Calu3 (cell line): Measurements from ENCODE around the gene XPO4. TPM values are rescaled to one million over a fixed set of nuclear protein-coding genes. Genes with fewer than 3 reads are reported as not detected.

Experiments
- BruUV-seq: library from RNA; stranded (reverse); fragments of 400-500 nt; replicated peaks from 2 replicates; lab custom pipeline; 2021; lab: Mats Ljungman, UMichigan
- CTCF ChIA-PET: fragments of 300-600 bp; sonication (Branson Sonifier 250); formaldehyde crosslinking; loops from one replicate; lab custom pipeline; 2022; ENCODE audit warnings: antibody characterized with exemption; lab: Charles Lee
- DNase-seq: peaks from one replicate; pipeline ENCODE4 v3.0.0; 2022
- H3K27ac Mint-ChIP-seq: one replicate; pipeline ENCODE4 v1.8.0; 2022; ENCODE audit warnings: mixed read lengths; ENCODE audit not compliant: unreplicated experiment
- H3K27me3 Mint-ChIP-seq: one replicate; pipeline ENCODE4 v1.8.0; 2022; ENCODE audit warnings: mixed read lengths; ENCODE audit not compliant: unreplicated experiment
- H3K36me3 Mint-ChIP-seq: one replicate; pipeline ENCODE4 v1.8.0; 2022; ENCODE audit warnings: mild to moderate bottlenecking, moderate library complexity, mixed read lengths; ENCODE audit not compliant: insufficient read depth, unreplicated experiment
- H3K4me1 Mint-ChIP-seq: one replicate; pipeline ENCODE4 v1.8.0; 2022; ENCODE audit warnings: mild to moderate bottlenecking, low read depth, mixed read lengths; ENCODE audit not compliant: unreplicated experiment
- H3K4me3 Mint-ChIP-seq: one replicate; pipeline ENCODE4 v1.8.0; 2022; ENCODE audit warnings: mild to moderate bottlenecking, low read depth, moderate library complexity, mixed read lengths; ENCODE audit not compliant: unreplicated experiment
- H3K9me3 Mint-ChIP-seq: one replicate; pipeline ENCODE4 v1.8.0; 2022; ENCODE audit warnings: low read depth, mixed read lengths; ENCODE audit not compliant: unreplicated experiment
- intact Hi-C: fragments of 100-400 bp; cut with micrococcal nuclease; formaldehyde crosslinking; loops from one replicate; pipeline ENCODE4 v1.10.0; 2022; ENCODE audit not compliant: unreplicated experiment
- total RNA-seq: library from RNA; stranded (reverse); gene quantifications from 2 replicates; pipeline ENCODE4 v1.2.3, GENCODE V29; 2022
- TF ChIP-seq, protein P1 (sequence below): fragments of 200-600 bp; IDR thresholded peaks from one replicate; pipeline ENCODE4 v1.8.0; 2022; ENCODE audit warnings: antibody characterized with exemption; ENCODE audit not compliant: unreplicated experiment

Gene XPO4
- total RNA-seq, 1 experiment from 2014 or later, result 13.6 TPM

- Mint-ChIP-seq H3K4me1 (no peaks in the 10 kb centered on the region), H3K4me3 (no peak overlapping the region), H3K9me3 (no peaks in the 10 kb centered on the region), H3K36me3 (no peaks in the 10 kb centered on the region), H3K27ac (no peak overlapping the region), H3K27me3 (no peaks in the 10 kb centered on the region)
- TF ChIP-seq, protein P1, sequence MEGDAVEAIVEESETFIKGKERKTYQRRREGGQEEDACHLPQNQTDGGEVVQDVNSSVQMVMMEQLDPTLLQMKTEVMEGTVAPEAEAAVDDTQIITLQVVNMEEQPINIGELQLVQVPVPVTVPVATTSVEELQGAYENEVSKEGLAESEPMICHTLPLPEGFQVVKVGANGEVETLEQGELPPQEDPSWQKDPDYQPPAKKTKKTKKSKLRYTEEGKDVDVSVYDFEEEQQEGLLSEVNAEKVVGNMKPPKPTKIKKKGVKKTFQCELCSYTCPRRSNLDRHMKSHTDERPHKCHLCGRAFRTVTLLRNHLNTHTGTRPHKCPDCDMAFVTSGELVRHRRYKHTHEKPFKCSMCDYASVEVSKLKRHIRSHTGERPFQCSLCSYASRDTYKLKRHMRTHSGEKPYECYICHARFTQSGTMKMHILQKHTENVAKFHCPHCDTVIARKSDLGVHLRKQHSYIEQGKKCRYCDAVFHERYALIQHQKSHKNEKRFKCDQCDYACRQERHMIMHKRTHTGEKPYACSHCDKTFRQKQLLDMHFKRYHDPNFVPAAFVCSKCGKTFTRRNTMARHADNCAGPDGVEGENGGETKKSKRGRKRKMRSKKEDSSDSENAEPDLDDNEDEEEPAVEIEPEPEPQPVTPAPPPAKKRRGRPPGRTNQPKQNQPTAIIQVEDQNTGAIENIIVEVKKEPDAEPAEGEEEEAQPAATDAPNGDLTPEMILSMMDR, result no peak
- BruUV-seq, result no TSS peak
- intact Hi-C loops, result no loop called here
- DNase-seq, result no peak
- CTCF ChIA-PET, result no interaction called here
Measured at GRCh38 chr13:20851844-20852402, 50.6 kb downstream of the XPO4 start.

- intact Hi-C loops, result no loop called here
- Mint-ChIP-seq H3K9me3 (no peaks in the 10 kb centered on the region), H3K27ac (no peak overlapping the region), H3K4me3 (no peak overlapping the region), H3K27me3 (no peaks in the 10 kb centered on the region), H3K4me1 (no peaks in the 10 kb centered on the region), H3K36me3 (no peaks in the 10 kb centered on the region)
- TF ChIP-seq, protein P1, result no peak
- CTCF ChIA-PET, result no interaction called here
- no TSS peak for BruUV-seq
- no peak for DNase-seq
Measured at GRCh38 chr13:20848944-20849343, 53.6 kb downstream of the XPO4 start.

- no peak overlapping the region for H3K4me3 Mint-ChIP-seq
- no peaks in the 10 kb centered on the region for H3K4me1 Mint-ChIP-seq
- no peaks in the 10 kb centered on the region for H3K9me3 Mint-ChIP-seq
- CTCF ChIA-PET, result no interaction called here
- TF ChIP-seq, protein P1, result no peak
- H3K27me3 Mint-ChIP-seq, result no peaks in the 10 kb centered on the region
- no peak for DNase-seq
- BruUV-seq, result no TSS peak
- intact Hi-C loops, result no loop called here
- H3K27ac Mint-ChIP-seq, result no peak overlapping the region
- no peaks in the 10 kb centered on the region for H3K36me3 Mint-ChIP-seq
Measured at GRCh38 chr13:20848203-20848602, 54.3 kb downstream of the XPO4 start.

GRCh38 chr13:20847296-20847695 lies 55.2 kb downstream of the XPO4 start:
- no peaks in the 10 kb centered on the region for H3K36me3 Mint-ChIP-seq
- no peak for DNase-seq
- no peaks in the 10 kb centered on the region for H3K9me3 Mint-ChIP-seq
- H3K27me3 Mint-ChIP-seq, result no peaks in the 10 kb centered on the region
- CTCF ChIA-PET, result interaction anchor here (0.5 kb wide), 1 partner anchor 358 kb away, joined by 3 read pairs; no protein-coding TSS in a partner anchor
- intact Hi-C loops, result no loop called here
- TF ChIP-seq, protein P1, result no peak
- no peak overlapping the region for H3K27ac Mint-ChIP-seq
- no peak overlapping the region for H3K4me3 Mint-ChIP-seq
- H3K4me1 Mint-ChIP-seq, result no peaks in the 10 kb centered on the region
- no TSS peak for BruUV-seq
